ENCODE results near the gene ACSL5.

DNA sequence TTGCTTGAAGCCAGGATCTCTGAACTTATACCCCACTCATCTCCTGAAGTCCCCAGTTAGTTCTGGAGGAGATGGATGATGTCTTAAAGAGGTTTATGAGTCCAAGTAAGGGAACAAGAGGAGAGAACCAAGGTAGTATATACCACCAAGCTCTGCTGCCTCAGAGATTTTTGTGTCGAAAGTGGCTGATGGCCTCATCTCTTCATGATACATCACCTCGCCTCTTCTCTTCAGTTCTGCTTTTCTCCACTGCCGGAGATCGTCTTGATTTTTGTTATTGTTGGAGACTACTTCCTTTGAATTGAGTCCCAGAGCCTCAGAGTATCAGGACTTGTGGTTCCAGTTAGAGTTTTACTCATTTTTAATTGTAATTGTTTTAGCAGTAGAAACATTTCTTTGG lies 75.0 kb downstream of the ACSL5 start:
- TF ChIP-seq, protein P1, sequence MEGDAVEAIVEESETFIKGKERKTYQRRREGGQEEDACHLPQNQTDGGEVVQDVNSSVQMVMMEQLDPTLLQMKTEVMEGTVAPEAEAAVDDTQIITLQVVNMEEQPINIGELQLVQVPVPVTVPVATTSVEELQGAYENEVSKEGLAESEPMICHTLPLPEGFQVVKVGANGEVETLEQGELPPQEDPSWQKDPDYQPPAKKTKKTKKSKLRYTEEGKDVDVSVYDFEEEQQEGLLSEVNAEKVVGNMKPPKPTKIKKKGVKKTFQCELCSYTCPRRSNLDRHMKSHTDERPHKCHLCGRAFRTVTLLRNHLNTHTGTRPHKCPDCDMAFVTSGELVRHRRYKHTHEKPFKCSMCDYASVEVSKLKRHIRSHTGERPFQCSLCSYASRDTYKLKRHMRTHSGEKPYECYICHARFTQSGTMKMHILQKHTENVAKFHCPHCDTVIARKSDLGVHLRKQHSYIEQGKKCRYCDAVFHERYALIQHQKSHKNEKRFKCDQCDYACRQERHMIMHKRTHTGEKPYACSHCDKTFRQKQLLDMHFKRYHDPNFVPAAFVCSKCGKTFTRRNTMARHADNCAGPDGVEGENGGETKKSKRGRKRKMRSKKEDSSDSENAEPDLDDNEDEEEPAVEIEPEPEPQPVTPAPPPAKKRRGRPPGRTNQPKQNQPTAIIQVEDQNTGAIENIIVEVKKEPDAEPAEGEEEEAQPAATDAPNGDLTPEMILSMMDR (conservative IDR thresholded peaks at IDR 0.05 in 1 of 2, IDR thresholded peaks at IDR 0.05 in 1 of 2; ENCODE audit: extremely low read depth in 1 of 2, insufficient read depth in 1 of 2, low read depth in 1 of 2, low read length in 2 of 2) = no peak
- TF ChIP-seq EZH2 (IDR thresholded peaks at IDR 0.05; ENCODE audit: borderline replicate concordance, low read length) = no peak
